Measurements from ENCODE around the gene KIAA0232.
"Not testable (repeated sequence)": the region's sequence is repeated elsewhere in the genome, so short reads cannot be mapped to it uniquely, and the experiment has no call there.

The KIAA0232 gene

DNA sequence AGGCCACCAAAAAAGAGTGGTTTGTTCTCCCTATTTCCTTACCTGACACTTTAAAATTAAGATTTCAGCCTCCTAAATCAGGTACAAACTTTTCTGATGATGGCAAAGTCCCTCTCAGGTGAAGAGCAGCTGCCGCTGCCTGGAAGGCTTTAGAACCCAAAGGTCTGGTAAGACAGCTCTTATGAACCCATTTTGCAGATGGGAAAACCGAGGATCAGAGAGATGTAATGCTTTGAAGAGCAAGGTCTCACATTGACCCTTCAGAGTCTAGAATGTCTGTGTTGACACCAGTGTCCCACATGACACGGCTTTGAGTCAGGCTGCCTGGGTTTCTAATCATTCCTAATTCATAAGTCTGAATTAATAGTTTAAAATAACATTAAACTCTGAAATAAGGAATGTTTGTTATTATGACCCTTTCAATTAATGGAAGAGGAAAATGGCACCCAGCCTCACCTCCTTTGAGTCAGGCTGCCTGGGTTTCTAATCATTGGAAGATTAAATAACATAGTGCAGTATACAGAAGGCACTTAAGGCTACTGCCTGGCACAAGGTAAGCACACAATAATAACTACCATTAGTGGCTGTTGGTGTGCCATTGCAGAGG, 27.9 kb upstream of the KIAA0232 start:
- no peak for DNase-seq (ENCODE audit: low spot score)

DNA sequence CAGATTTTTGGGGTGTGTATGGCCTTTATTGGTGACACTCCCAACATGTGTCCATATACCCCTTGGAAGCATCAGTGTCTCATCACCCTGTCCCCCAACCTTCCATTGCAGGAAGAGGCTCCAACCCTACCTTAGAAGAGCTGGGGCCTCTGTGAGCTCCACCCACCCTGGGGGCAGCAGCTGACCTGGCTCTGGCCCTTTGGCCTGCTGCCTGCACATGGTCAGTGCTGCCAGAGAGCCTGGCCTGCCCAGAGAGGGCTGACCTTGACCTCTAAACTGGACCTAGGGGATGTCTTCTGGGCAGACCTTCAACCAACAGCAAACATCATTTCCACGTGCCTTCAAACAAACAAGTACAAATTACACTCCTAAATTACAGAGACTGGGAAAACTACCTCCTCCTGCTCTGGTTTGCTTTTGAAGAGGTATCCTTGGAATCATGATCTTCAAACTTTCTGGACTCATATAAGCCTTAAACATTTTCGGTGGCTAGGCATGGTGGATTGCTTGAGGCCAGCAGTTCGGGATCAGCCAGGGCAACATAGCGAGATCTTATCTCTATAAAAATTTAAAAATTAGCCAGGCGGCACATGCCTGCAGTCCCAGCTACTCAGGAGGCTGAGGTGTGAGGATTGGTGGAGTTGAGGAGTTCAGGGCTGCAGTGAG, 27.3 kb upstream of the KIAA0232 start:
- DNase-seq (ENCODE audit: low spot score) = no peak

DNA sequence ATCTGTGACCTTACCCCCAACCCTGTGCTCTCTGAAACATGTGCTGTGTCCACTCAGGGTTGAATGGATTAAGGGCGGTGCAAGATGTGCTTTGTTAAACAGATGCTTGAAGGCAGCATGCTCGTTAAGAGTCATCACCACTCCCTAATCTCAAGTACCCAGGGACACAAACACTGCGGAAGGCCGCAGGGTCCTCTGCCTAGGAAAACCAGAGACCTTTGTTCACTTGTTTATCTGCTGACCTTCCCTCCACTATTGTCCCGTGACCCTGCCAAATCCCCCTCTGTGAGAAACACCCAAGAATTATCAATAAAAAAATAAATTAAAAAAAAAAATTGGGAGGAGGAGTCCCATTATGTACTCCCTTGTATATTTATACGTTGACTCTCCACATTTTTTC, 26.2 kb upstream of the KIAA0232 start:
- not testable (repeated sequence) for DNase-seq (ENCODE audit: low spot score)

DNA sequence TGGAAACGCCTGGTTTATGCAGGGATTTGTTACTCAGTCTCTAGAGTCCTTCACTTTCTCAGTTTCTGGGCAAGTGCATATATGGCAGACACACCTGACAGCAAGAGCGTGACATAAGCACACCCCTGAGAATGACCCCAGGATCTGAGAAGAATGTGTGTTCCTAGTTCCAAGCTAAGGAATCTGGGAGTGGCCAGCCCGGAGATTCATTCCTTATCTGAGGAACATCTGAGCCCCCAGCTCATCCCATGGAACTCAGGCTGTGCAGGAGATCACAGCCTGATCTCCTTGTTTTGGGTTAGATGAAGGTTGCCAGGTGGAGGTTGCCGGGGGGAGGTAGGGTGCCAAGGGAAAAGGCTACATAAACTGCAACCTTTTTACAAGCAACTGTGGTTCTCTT, 23.8 kb upstream of the KIAA0232 start:
- no peak for DNase-seq (ENCODE audit: low spot score)

DNA sequence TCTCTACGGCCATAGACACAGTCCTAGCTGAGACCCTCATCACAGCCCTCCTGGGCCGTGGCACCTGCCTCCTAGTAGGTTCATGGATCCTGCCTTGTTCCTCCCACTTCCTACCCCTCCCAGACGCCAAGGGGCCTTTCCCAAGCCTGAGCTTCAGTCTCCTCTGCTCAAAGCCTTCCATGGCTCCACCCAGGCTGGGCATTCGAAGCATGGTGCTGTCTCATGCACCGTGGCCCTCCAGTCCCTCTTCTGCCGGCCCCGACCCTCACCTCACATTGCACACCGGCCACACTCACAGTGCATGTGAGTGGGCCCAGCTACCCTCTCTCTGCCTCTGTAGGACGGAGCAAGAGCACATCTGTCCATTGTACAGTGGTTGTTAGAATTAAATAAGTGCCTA, 21.7 kb upstream of the KIAA0232 start:
- no peak for DNase-seq (ENCODE audit: low spot score)

DNA sequence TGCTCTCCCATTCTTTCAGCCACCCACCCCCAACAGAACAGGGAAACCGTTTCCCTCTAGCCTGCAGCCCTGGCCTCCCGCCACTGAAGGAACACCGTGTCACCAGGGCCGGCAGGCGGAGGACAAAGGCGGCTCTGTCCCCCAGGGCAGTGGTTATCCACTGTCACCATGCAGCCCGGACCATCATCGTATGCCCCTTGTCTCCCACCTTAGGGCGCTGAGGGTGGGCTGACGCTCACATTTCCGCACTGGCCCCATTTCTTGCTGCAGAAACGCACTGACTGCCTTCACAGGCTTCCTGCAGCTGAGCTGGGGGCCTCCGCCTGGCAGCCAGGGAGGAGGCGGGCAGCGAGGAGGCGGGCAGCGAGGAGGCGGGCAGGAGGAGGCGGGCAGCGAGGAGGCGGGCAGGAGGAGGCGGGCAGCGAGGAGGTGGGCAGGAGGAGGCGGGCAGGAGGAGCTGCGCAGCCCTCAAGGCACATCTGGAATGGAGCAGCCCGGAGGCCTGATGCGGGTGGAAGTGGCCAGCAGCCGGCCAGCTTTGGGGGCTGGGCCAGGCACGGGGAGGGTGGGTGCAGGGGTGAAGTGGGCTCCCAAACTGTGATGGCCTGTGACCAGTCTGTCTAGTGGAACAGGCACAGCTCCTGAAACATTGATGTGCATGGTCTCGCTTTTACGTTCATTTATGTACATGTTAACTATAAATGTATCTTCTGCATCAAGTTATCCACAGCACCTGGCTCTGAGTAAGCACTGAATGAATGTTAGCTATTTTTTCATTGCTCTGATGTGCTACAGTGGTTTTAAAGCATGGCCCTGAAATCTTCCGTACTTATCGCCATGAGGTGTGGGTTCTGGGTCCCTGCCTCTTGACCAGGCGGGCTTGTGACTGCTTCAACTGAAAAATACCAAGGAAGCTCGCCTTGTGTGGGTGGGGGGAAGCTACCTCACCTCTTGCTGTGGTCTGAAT, 20.6 kb upstream of the KIAA0232 start:
- no peak for DNase-seq (ENCODE audit: low spot score)

DNA sequence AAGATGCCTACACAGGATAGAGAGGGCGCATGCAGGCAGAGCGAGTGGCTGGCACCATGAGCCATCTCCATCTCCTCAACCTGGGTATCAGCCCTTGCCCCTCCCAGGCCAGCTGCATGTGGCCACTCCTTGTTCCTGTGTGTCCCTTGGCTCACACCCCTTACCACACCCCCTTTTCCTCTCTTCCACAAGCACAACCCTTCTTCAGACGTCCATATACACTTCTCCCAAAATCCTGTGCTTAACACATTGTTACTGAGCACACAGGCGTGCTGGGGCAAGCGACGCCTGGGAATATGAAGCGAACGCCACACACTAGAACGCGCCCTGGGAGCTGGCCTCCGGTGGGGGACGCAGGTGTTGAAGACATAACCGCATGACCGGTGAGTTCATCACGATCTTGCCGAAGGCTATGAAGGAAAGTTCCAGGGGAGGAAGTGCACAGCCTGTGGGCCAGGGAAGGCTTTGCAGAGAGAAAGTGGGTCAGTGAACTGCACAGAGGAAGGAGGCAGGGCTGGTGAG, 19.1 kb upstream of the KIAA0232 start:
- no peak for DNase-seq (ENCODE audit: low spot score)

DNA sequence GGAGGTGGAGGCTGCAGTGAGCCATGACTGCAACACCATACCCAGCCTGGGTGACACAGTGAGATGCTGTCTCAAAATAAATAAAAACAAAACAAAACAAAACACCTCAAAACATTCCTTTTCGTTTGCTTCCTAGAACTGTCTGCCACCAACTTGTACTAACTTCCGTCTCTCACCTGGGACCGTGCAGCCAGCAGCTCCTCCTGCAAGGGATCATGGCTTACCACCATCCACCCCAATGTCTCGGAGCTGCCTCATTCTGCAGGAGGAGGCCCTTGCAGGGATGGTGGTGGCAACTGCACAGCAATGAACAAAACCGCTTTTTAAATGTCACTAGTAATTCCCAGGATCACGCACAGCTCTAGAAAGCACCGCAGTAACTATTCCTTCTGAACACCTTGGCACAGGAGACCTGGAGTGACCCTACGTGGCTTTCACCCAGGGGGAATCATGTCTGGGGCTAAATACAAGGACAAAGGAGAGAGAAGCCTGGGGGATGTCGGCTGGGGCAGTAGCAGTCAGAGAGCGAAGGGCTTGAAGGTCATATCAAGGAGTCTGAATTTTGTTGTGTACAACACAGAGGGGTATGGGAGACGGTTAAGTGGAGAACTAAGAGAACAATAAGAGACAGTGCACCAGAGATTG, 17.4 kb upstream of the KIAA0232 start:
- DNase-seq (ENCODE audit: low spot score) = no peak

DNA sequence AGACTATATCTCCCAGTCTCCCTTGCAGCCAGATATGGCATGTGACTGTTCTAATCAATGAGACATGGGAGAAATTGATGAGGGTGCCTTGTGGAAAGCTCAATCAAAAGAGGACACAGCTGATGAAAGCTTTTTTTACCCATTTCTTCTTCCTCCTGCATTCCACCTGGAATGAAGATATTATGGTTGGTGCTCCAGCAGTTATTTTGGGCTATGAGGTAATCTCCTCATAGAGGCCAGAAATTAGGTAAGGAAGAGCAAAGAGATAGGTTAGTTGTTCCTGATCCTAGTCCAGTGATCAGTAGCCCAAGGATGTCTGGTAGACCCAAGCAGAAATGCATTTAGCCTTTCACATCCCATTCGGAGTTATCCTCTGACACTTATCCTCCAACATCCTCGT, 16.8 kb upstream of the KIAA0232 start:
- DNase-seq (ENCODE audit: low spot score) = no peak

DNA sequence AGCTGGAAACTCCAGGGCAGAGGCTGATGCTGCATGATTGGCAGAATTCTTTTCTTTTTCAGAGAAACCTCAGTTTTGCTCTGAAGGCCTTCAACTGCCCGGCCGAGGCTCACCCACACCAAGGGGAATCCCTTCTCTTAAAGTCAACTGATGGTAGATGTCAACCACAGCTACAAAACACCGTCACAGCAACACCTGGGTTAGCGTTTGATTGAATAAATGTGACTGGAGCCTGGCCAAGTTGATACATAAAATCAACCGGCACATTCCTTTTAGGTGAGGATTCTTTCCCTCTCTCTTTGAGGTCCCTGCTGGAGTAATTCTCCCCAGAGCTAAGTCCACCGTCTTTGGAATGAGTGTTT, 15.2 kb upstream of the KIAA0232 start:
- no peak for DNase-seq (ENCODE audit: low spot score)

DNA sequence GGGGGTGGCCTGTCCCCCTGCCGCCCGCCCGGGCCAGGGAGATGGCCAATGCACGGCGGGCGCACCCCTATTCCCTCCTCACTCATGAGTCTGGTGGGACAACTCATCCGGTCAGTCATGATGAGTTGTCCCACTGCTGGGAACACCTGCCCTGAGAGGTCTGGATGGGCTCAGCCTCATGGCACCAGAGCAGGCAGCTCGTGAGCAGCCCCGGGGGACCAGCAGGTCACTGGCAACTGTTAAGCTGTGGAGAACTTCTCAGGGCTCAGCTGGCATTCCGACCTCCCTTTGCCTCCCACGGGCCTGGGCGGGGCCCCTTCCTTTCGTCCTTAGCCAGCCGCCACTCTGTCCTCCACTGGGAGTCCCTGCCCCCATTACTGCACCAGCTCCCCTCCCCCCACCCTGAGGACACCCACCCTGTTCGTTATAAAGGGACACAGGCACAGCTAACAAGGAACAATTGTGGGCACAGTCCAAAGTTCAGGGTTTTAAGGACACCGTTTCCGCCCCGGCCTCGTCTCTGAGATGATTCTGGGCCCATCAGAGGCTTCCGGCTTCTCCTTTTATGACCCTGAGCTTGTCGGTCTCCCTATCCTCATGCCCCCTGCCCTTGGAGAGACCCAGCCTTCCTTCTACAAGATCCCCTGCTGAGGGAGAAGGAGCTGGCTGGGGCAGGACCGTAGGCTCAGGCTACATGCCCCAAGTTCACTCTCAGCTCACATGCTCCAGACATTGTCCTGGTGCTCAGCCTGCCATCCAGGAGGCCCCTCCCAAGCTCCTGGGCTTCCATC, 14.6 kb upstream of the KIAA0232 start:
- DNase-seq (ENCODE audit: low spot score) = no peak

DNA sequence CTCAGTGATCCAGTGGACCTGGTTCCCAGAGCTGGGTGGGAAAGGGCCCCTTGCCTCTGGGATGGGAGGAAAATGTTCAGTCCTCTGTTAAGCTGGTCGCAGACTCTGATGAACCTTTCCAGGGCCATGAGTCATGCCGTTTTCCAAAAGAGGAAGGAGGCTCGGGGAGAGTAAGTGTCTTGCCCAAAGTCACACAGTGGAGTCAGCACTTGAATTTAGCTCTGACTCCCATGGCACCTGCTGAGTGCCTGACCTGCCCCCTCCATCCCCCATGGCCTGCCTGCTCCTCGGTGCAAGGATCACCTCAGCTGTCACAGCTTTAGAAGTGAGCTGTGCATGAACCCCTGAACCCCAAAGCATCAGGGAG, 14.0 kb upstream of the KIAA0232 start:
- DNase-seq (ENCODE audit: low spot score) = no peak

DNA sequence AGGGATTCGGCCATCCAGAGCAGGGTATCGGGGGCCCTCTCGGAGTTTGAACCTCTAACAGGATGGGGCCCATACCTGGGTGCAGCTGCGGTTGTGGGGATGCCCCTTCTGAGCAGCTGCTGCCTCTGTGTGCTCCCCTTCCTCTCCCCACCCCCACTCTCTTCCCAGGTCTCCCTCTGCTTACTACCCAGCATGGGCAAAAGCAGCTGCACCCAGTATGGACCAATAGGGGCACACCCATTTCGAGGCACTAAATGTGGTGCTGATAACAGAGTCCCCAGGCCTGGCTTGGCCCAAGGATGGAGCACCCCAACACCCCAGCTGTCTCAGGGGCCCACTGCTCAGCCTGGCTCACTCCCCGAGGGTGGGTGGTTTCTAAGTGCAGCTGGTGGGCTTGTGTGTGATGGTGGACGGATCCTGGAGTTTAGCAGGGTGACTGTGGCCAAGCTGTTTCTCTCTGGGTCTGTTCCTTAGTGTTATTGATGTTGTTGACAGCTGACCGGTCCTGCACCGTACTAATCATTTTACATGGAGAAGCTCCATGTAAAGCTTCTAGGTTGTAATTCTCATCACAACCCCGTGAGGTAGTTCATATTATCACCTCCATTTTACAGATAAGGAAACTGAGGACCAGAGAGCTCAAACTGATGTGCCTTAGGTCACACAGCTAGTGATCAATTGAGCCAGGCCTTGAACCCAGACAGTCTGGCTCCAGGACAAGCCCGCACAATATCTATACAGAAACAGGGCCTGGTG, 13.1 kb upstream of the KIAA0232 start:
- DNase-seq (ENCODE audit: low spot score) = no peak

DNA sequence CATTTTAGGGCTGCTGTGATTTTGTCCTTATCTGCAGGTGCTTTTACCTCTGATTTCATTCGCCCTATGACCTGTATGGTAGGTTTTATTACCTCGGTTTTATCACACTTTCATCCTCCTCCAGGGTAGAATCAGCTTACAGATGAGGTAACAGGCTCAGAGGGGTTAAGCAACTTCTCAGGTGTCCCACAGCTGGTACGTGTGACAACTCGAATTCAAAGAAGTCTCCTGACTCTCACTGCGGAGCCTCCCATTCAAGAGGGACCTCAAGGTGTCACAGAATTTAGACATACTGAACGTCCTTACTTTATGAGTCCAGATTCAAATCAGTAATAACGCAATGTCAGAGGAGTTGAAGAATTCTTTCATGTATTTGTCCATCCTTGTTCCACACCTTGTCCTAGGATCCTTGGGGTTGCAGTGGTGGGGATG, 12.5 kb upstream of the KIAA0232 start:
- no peak for DNase-seq (ENCODE audit: low spot score)

DNA sequence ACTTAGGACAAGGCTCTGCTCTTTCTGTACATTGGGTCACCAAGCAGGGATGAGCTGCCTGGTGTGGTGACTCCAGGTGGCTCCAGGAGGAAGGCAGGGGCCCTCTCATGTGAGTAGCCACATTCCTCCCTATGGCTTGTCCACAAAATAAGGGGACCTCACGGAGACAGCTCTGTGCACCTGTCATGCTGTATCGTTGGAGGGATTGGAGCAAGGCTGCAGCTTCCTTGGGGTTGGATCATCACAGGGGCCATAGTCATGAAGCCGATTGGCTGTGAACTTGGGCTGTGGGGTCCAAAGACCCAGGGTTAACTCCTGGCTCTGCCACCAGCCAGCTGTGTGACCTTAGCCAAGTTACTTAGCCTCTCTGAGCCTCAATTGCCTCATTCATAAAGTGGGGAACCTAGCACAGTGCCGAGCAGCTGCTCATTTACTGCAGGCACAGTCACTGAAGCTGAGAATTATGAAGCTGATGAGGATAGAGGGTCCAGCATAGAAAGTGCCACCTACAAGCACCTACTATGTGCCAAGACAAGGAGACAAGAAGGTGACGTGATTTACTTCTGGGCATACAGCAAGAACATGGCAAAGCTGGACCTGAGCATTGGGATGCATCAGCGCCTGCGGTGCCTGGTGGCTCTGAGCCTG, 11.8 kb upstream of the KIAA0232 start:
- no peak for DNase-seq (ENCODE audit: low spot score)

DNA sequence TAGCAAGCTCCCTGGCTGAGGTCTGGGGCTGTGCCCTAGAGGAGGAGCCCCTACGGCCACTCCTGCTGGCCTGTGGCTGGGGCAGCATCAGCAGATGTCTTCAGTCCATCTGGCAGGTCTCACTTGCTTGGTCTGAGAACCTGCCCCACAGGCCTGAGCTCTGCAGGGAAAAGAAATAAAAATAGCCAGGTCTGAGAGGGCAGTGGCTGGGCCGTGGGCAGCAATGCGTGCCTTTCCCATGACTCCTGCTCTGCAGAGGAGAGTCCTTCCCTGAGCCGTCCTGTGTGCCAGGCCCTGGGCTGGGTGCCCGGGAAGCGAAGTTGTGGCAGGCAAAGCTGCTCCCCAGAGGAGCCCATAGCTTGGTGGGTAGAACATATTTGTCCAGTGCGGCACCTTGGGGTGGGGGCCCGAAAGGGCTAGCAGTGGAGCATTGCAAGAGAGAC, 11.3 kb upstream of the KIAA0232 start:
- DNase-seq (ENCODE audit: low spot score) = no peak

DNA sequence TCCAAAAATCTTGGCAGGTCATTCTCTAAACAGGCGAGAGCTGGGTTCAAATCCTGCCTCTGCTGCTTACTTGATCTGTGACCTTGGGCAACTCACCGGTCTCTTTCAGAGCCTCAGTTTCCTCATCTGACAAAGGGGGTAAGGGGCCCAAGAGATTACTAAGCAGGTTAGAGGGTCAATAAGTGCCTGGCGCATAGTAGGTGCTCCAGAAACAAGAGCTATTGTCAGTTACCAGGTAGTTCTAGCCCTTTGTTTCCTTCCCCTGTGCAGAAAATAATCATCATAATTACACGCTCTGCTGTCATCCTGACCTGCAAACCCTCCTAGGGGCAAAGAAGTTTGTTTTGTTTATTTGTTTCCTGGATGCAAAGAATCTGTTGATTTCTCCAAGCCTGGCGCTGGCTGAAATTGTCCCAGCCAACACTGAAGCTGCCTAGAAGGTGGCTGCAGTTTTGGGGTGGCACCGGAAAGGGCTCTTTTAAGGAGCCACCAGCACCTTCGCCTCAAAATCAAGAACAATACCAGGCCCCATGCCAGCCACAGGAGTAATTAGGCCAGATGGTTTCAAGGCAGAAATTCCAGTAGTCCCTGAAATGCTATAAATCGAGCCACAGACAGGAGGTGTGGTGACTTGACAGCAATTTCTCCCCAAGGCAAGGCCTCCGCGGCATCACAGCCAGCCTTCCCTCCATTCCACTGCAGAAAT, 10.2 kb upstream of the KIAA0232 start:
- DNase-seq (ENCODE audit: low spot score) = no peak

DNA sequence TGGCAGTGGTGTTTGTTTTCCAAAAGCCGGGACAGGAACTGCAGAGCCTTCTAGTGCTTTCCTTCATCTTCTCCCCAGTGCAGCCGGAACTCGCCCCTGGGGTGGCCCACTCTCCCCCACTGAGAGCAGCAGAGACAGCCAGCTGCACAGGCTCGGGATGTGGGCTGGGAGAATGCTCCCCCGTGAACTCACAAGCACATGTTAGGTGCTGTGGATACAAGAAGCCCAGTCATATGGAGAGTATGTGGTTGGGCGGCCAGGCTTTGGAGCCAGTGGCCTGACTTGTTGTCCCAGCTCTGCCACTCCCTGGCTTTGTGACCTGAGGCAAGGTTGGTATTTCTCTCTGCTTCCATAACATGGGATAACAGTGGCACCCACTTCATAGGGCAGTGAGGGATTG, 9.4 kb upstream of the KIAA0232 start:
- DNase-seq (ENCODE audit: low spot score) = no peak

Data from activated CD4-positive, alpha-beta T cell treated with anti-CD3 and anti-CD28 coated beads, Interleukin-2, Interleukin-4, amounts not matched to agents 100 ng/mL and 50 ng/mL, durations not matched to agents 16 hours and 8 hours (primary cell).